ENCODE data around the gene PRF1.

GRCh38 chr10:70599319-70599718 is 3.2 kb downstream of the PRF1 start:
- no peak for TF ChIP-seq CTCF (IDR thresholded peaks at IDR 0.05)
- TF ChIP-seq POLR2A (IDR thresholded peaks at IDR 0.05), result no peak
